ENCODE data around the gene VPS72.
"Not testable (repeated sequence)": the region's sequence is repeated elsewhere in the genome, so short reads cannot be mapped to it uniquely, and the experiment has no call there.

The VPS72 gene

GRCh38 chr1:151189637-151190445 is at the start of gene VPS72:
VPS72 (minus strand) TSS chr1:151190197; CDS start chr1:151190121, 76 bp downstream.
- peak; percentile 99 to 100 for DNase-seq

- no peak for DNase-seq
Observed at GRCh38 chr1:151238467-151238739, 48.4 kb upstream of the VPS72 start.

GRCh38 chr1:151237678-151238466 is 47.9 kb upstream of the VPS72 start:
- DNase-seq, result no peak

GRCh38 chr1:151235235-151235634 is 45.2 kb upstream of the VPS72 start:
- DNase-seq, result no peak

- no peak for DNase-seq
Observed at GRCh38 chr1:151222130-151222529, 32.1 kb upstream of the VPS72 start.

GRCh38 chr1:151221616-151222015 is 31.6 kb upstream of the VPS72 start:
- DNase-seq, result no peak

- DNase-seq, result no peak
Observed at GRCh38 chr1:151213560-151213959, 23.6 kb upstream of the VPS72 start.

GRCh38 chr1:151211972-151212705 is 22.1 kb upstream of the VPS72 start:
- no peak for DNase-seq

GRCh38 chr1:151210830-151211229 is 20.8 kb upstream of the VPS72 start:
- no peak for DNase-seq

GRCh38 chr1:151205381-151205965 is 15.5 kb upstream of the VPS72 start:
- DNase-seq, result not testable (repeated sequence)

GRCh38 chr1:151199873-151200581 is 10.0 kb upstream of the VPS72 start:
- no peak for DNase-seq

- DNase-seq, result peak; percentile 100
Observed at GRCh38 chr1:151198254-151199127, 8.5 kb upstream of the VPS72 start, which contains the start of gene PIP5K1A. PIP5K1A (plus strand) TSS chr1:151198552; CDS start chr1:151198997, 445 bp downstream.

GRCh38 chr1:151197863-151198253 is 7.9 kb upstream of the VPS72 start:
- peak; percentile 49 to 73 for DNase-seq

- DNase-seq, result peak; percentile 89 to 92
Observed at GRCh38 chr1:151196292-151196800, 6.3 kb upstream of the VPS72 start.

GRCh38 chr1:151194894-151195594 is 5.0 kb upstream of the VPS72 start:
- peak; percentile 55 to 58 for DNase-seq

GRCh38 chr1:151193856-151194255 is 3.9 kb upstream of the VPS72 start:
- DNase-seq, result no peak

- DNase-seq, result no peak
Observed at GRCh38 chr1:151193304-151193703, 3.3 kb upstream of the VPS72 start.

- no peak for DNase-seq
Observed at GRCh38 chr1:151192047-151192446, 2.0 kb upstream of the VPS72 start.

- DNase-seq, result not testable (repeated sequence)
Observed at GRCh38 chr1:151188667-151189066, 1.3 kb downstream of the VPS72 start.

GRCh38 chr1:151187205-151187604 is 2.8 kb downstream of the VPS72 start:
- DNase-seq, result no peak
